HG02970 (cell line): ENCODE measurements around the gene ZBTB24.

Experiments used
- ATAC-seq: cut with Tn5 transposase; IDR thresholded peaks from one replicate; pipeline ENCODE4 v1.9.1; 2021; ENCODE audit warnings: mild to moderate bottlenecking, moderate library complexity, moderate number of reproducible peaks; ENCODE audit not compliant: unreplicated experiment, low FRiP score

The ZBTB24 gene

DNA sequence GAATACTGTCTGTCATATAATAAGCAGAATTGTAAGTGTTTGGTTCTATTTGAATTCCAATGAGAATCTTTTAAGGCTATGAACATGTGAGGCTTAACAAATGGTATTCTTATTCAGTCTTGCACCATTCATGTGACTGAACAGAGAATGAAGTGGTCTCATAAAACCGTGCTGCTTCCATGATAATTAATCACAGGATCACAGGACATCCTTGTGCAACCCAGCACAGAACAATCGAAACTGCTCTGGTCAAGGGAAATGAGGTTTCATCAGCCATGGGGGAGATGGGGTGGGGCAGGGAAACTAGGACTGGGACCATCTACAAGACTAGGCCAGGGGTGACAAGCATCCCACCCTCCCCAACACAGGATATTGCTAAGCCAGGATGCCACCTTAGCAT lies 48.6 kb downstream of the ZBTB24 start:
- no peak for ATAC-seq

DNA sequence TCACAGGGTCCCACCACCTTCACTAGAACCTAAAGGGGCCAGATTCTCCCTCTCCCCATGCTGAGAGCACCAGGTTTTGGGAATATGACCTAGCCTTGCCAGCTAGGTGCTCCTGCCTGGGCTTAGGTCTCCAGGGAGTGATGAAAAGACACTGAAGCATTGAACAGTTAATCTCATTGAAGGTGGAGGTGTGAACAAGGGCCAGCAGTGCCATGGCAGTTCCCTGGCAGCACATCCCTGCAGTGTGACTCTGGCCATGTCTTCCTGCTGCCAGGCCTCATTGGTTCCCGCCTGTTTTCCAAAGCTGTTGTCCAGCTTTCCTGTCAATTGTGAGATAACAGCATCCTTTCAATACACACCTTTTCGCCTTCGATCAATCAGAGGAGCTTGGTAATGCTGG lies 53.5 kb downstream of the ZBTB24 start:
- no peak for ATAC-seq

DNA sequence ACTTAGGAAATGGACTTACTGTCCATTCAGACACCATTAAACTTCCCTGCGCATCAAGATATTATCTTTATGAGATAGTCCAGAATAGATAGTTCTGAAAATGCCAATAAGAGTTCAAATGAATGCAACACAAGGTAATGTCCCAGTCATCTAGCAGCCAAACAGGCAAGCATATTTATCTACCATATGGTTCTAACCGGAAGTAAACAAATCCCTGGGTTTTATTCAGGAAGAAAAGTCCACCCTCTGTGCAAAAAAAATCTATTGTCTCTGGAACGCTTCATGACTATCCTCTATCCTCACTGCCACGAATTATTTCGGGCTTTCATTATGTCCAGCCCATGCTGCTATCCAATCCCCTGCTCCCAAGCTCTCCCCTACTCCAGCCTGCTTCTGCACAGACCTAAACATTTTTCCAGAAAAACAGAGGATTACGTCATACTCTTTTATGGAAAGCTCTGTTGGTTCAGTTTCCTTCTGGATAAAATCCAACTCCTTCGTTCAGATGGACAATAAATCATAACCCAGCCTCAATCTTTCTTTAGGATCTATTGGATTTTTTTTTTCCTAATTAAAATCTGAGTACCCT lies 54.0 kb downstream of the ZBTB24 start:
- ATAC-seq = no peak

DNA sequence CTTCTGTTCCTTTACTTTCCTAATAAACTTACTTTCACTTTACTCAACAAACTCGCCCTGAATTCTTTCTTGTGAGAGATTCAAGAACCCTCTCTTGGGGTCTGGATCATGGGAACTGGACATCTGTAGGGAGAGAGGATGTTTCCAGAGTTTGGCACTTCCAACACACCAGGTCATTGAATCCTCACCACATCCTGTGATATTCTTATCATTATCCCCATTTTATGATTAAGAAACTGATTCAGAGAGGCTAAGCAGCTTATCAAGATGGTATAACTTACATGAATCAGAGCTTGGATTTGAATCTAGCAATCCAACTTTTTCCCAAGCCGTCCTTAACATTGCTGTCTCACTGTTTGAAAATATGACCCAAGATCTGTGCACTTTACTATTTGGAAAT lies 58.1 kb downstream of the ZBTB24 start:
- ATAC-seq = no peak

DNA sequence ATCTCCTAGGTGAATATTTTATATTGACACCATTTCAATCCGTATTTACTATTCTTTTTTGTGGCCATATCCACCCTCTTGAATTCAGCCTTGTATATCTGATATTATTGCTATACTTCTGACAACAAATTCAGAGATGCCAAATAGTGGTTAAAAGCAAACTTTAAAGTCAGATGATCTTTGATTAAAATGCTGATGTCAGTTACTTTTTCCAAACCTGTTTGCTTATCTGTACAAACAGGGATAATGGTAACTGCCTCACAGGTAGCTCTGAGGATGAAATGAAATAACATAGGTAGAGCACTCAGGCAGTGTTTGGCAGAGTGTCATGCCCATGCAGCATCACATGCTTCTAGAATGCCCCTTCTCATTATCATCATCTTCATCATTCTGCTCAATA lies 61.8 kb downstream of the ZBTB24 start:
- no peak for ATAC-seq

DNA sequence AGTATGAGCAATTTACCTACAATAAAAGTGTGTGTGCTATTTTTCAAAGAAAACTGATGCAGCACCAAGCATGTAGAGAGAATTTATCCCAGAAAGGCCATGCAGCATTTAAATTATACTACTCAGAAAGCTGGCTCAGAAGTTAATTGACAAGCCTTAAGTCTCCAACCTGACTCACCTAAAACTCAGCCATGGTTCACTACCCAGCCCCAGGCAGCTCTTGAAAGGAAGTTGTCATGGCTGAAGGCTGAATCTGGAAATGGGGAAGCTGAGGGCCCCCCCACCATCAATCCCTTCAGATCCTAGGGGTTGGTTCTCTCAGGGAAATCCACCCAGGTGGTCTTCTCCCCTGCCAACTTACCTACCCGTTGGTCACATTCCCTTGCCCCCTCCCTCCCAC lies 62.3 kb downstream of the ZBTB24 start:
- no peak for ATAC-seq

DNA sequence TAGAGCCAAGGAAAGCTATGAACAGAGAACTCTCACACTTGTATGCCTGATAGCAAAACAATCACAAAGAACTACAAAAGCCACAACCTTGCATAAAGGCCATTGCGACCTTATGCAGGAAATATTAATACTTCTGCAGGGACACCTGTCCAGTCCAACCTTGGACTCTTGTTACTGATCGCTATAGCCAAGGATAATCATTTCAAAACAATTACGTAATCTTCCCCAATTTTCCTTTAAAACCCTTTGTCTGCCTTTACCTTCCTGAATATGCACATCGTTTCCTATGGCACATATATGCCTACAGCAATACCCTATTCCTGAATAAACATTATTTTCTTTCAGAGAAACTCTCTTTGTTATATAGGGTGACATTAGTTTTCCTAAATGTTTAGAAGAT lies 65.4 kb downstream of the ZBTB24 start:
- ATAC-seq = no peak
